Measurements from ENCODE around the gene CECR2.

DNA sequence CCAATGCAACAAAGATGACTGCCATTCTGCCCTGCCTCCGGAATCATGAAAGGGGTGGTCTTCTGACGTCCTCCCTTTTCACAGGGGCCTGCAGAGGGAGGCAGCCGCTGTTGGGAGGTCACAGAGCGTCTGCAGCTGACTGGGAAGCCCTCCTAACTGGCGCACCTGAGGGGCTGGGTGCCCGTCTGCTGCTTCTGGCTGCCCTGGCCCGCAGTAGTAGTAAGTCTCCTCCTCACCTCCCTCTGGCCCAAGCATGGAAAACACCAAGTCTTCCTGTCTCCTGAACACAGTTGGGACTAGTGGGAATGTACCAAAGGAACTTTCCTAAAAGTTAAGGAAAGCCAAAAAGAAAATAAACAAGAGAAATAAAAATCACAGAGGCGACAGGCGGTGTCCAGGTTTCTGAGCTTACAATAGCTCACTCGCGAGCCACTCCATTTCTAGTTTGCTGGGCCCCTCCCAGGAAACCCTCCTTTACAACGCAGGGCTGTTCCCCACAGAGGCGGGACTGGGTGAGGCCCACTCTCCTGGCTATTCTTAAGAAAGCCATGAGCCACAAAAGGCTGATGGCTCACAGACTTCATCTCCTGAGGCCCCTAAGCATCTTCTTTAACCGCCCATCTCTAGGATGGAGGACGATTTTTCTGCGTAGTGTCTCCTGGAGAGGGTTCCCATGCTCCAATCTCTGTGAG is 37.0 kb upstream of the CECR2 start:
- TF ChIP-seq, protein P1, sequence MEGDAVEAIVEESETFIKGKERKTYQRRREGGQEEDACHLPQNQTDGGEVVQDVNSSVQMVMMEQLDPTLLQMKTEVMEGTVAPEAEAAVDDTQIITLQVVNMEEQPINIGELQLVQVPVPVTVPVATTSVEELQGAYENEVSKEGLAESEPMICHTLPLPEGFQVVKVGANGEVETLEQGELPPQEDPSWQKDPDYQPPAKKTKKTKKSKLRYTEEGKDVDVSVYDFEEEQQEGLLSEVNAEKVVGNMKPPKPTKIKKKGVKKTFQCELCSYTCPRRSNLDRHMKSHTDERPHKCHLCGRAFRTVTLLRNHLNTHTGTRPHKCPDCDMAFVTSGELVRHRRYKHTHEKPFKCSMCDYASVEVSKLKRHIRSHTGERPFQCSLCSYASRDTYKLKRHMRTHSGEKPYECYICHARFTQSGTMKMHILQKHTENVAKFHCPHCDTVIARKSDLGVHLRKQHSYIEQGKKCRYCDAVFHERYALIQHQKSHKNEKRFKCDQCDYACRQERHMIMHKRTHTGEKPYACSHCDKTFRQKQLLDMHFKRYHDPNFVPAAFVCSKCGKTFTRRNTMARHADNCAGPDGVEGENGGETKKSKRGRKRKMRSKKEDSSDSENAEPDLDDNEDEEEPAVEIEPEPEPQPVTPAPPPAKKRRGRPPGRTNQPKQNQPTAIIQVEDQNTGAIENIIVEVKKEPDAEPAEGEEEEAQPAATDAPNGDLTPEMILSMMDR (IDR thresholded peaks at IDR 0.05; ENCODE audit: borderline replicate concordance, extremely low read depth, low read length, poor library complexity, severe bottlenecking): no peak
- no peak for TF ChIP-seq EZH2 (IDR thresholded peaks at IDR 0.05; ENCODE audit: borderline replicate concordance, low read depth, low read length, severe bottlenecking)
